Measurements from ENCODE around the gene PTCHD1.

The PTCHD1 gene

GRCh38 chrX:23422912-23423311 is 88.3 kb downstream of the PTCHD1 start:
- no peak for DNase-seq

GRCh38 chrX:23434356-23434884 is 99.8 kb downstream of the PTCHD1 start:
- DNase-seq = no peak

- DNase-seq = no peak
Measured at GRCh38 chrX:23435108-23435507, 100.5 kb downstream of the PTCHD1 start.

GRCh38 chrX:23435575-23435974 is 100.9 kb downstream of the PTCHD1 start:
- DNase-seq = no peak

- no peak for DNase-seq
Measured at GRCh38 chrX:23436875-23437274, 102.2 kb downstream of the PTCHD1 start.

GRCh38 chrX:23451266-23451665 is 116.6 kb downstream of the PTCHD1 start:
- no peak for DNase-seq

Measured in NCI-H1930 (cell line).